Adrenal gland (tissue), 12 donors: Measurements from ENCODE around the gene RAB20. TPM values are rescaled to one million over a fixed set of nuclear protein-coding genes. Genes with fewer than 3 reads are reported as not detected.
A peak's percentile ranks its signal among the peaks of the same experiment; 100 is the strongest.
"Not testable (repeated sequence)": the region's sequence is repeated elsewhere in the genome, so short reads cannot be mapped to it uniquely, and the experiment has no call there.

Source experiments
- DNase-seq, 7 donors: peaks; one replicate each; pipeline ENCODE4 v3.0.0-alpha.2; 2019 to 2020
- H3K27ac ChIP-seq, 5 donors: fragments of 200-600 bp; sonication (generic) in 4 of 5; 1 replicate in 3 of 5; 2 replicates in 2 of 5; pipeline versions ENCODE4 v1.5.1 to v1.8.0; 2016 to 2020; ENCODE audit warnings: mild to moderate bottlenecking in 1 of 5
- H3K27me3 ChIP-seq: fragments of 200-600 bp; 2 replicates; pipeline ENCODE4 v1.8.0; 2021
- H3K36me3 ChIP-seq, 2 donors: fragments of 200-600 bp; replicated peaks in 1 of 2; 1 replicate in 1 of 2; 2 replicates in 1 of 2; pipeline versions ENCODE4 v1.5.1 to v1.8.0; 2018 to 2022
- H3K4me1 ChIP-seq, 2 donors: fragments of 200-600 bp; replicated peaks in 1 of 2; 1 replicate in 1 of 2; 2 replicates in 1 of 2; pipeline versions ENCODE4 v1.5.1 to v1.8.0; 2018 to 2021
- H3K4me3 ChIP-seq, 4 donors: fragments of 200-600 bp; sonication (generic) in 3 of 4; one replicate each; pipeline ENCODE4 v1.5.1; 2016 to 2018
- H3K9me3 ChIP-seq, 3 donors: fragments of 200-600 bp; sonication (generic) in 1 of 3; replicated peaks in 1 of 3; 1 replicate in 2 of 3; 2 replicates in 1 of 3; pipeline versions ENCODE4 v1.5.1 to v1.8.0; 2016 to 2021
- CTCF ChIP-seq, 6 experiments: fragments of 450-650 bp in 4 of 6; fragments of 200-600 bp in 2 of 6; sonication (generic) in 1 of 6; IDR thresholded peaks; 1 replicate in 5 of 6; 2 replicates in 1 of 6; pipeline versions ENCODE4 v1.5.1 to v1.8.0; 2016 to 2021; ENCODE audit warnings: antibody characterized with exemption in 6 of 6, mild to moderate bottlenecking in 2 of 6, moderate library complexity in 1 of 6
- POLR2A ChIP-seq, 2 donors: fragments of 450-650 bp; IDR thresholded peaks; one replicate each; pipeline ENCODE4 v1.6.1; 2017; ENCODE audit warnings: antibody characterized with exemption in 2 of 2, mild to moderate bottlenecking in 2 of 2, moderate library complexity in 1 of 2
- WGBS, 4 donors: extraction: QIAGEN DNeasy Blood & Tissue Kit in 2 of 4; methylation state at CpG; one replicate each; pipeline versions ENCODE4 v1.1.5 to v1.1.7; 2013 to 2017; 5-methylcytosine and 5-hydroxymethylcytosine counted together
- intact Hi-C, 2 donors: fragments of 100-400 bp; cut with DNase I; formaldehyde crosslinking; loops; one replicate each; pipeline versions ENCODE4 v1.14.1 to v1.15.0; 2022 to 2023
- polyA plus RNA-seq, 3 donors: library from polyadenylated mRNA; stranded (reverse); fragments of 200-250 nt in 2 of 3; fragments of 350-450 nt in 1 of 3; fragmentation: Illumina TruSeq in 1 of 3; extraction: RNeasy Lipid Tissue Mini Kit (QIAGEN cat#74804) in 1 of 3; gene quantifications; one replicate each; pipeline ENCODE4 v1.2.3, GENCODE V29; 2013 to 2014
- total RNA-seq, 9 donors: library from RNA; depleted of rRNA in 4 of 9; stranded (reverse); fragments of >200 nt in 4 of 9; fragments of 120-200 nt in 1 of 9; fragmentation: NEBNext Ultra II Directional in 1 of 9; extraction: Animal tissue kit (Norgen Biotek cat#: 25700) in 1 of 9; gene quantifications; one replicate each; pipeline versions ENCODE4 v1.1.0 to v1.2.4, GENCODE V29; 2013 to 2023
- donor health status: healthy with polysubstance abuse.
- donor health status: Bipolar disorder and iron deficiency.
- donor health status: DM: yes; HTN: yes; CAD: no.
- donor health status: DM: no; HTN: no; CAD: no.
- donor health status: DM: no; HTN: no; CAD: no.
- donor health status: DM: yes; HTN: yes; CAD: no.

RAB20 gene
- total and polyA plus RNA-seq, 12 donors, result 15.0 to 259 (median 40.5) TPM

- Histone ChIP-seq H3K4me3 (no peak overlapping the region), H3K27ac (peak overlapping the region; percentile 26 to 83 (median 51)), H3K4me1 (peaks cover 20 to 47% of the 10 kb centered on the region in 2 donors), H3K27me3 (no peaks in the 10 kb centered on the region), H3K9me3 (no peaks in the 10 kb centered on the region), H3K36me3 (no peaks in the 10 kb centered on the region)
- DNase-seq, result no peak
- intact Hi-C loops, result no loop called here
- TF ChIP-seq CTCF (IDR thresholded peaks at IDR 0.05) (no peak), POLR2A (IDR thresholded peaks at IDR 0.05) (no peak)
- WGBS, 4 donors, result 91 to 92% (median 92%) methylated on average over 11 of the region's 11 CpGs
Measured at GRCh38 chr13:110535526-110535925, 26.0 kb downstream of the RAB20 start.

- Histone ChIP-seq H3K4me1 (peaks cover 16 to 38% of the 10 kb centered on the region in 2 donors), H3K9me3 (no peaks in the 10 kb centered on the region), H3K4me3 (no peak overlapping the region), H3K36me3 (no peaks in the 10 kb centered on the region), H3K27ac (peak overlapping the region in 2 of 5 donors; percentile 58 to 72), H3K27me3 (no peaks in the 10 kb centered on the region)
- DNase-seq, result no peak
- TF ChIP-seq CTCF (IDR thresholded peaks at IDR 0.05), result no peak
- no peak for TF ChIP-seq POLR2A (IDR thresholded peaks at IDR 0.05)
- intact Hi-C loops, result no loop called here
- WGBS, 4 donors, result 66 to 88% (median 82%) methylated on average over 8 to 16 of the region's 16 CpGs
Measured at GRCh38 chr13:110533771-110534670, 27.5 kb downstream of the RAB20 start.

GRCh38 chr13:110532258-110532657 is 29.3 kb downstream of the RAB20 start:
- intact Hi-C loops, result not testable (repeated sequence)

GRCh38 chr13:110531671-110532083 is 29.8 kb downstream of the RAB20 start:
- no peak overlapping the region for H3K4me3 ChIP-seq
- DNase-seq, result peak in 2 of 7 donors; percentile 51 to 55
- intact Hi-C loops, result no loop called here
- peaks cover 28 to 43% of the 10 kb centered on the region in 2 donors for H3K4me1 ChIP-seq
- TF ChIP-seq POLR2A (IDR thresholded peaks at IDR 0.05) (no peak), CTCF (IDR thresholded peaks at IDR 0.05) (no peak)
- 78 to 82% (median 80%) methylated on average over 9 of the region's 9 CpGs for WGBS, 4 donors
- H3K36me3 ChIP-seq, result no peaks in the 10 kb centered on the region
- H3K27ac ChIP-seq, result peak overlapping the region in 3 of 5 donors; percentile 6 to 80 (median 72)
- H3K27me3 ChIP-seq, result no peaks in the 10 kb centered on the region
- no peaks in the 10 kb centered on the region for H3K9me3 ChIP-seq

More at GRCh38 chr13:110532258-110532657, 29.3 kb downstream of the RAB20 start:
- 75 to 81% (median 78%) methylated on average over 2 of the region's 2 CpGs for WGBS, 4 donors
- not testable (repeated sequence) for H3K27me3 ChIP-seq, H3K9me3 ChIP-seq, DNase-seq, H3K36me3 ChIP-seq, H3K4me3 ChIP-seq
- peaks cover 23 to 38% of the 10 kb centered on the region in 2 donors for H3K4me1 ChIP-seq
- H3K27ac ChIP-seq, result peak overlapping the region in 3 of 5 donors; percentile 6 to 80 (median 72)
